ENCODE results near the gene PCDHGB3.

PCDHGB3 gene

DNA sequence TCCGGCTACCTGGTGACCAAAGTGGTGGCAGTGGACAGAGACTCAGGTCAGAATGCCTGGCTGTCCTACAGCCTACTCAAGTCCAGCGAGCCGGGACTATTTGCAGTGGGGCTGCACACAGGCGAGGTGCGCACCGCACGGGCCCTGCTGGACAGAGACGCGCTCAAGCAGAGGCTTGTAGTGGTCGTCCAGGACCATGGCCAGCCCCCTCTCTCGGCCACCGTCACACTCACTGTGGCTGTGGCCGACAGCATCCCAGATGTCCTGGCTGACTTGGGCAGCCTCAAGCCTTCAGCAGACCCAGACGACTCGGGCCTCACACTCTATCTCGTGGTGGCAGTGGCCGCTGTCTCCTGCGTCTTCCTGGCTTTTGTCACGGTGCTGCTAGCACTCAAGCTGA lies 13.1 kb upstream of the PCDHGB3 start:
- no peak for DNase-seq (ENCODE audit: low read depth in 1 of 2, low spot score in 1 of 2)
- no peak overlapping the region for H3K27ac ChIP-seq (replicated peaks)

DNA sequence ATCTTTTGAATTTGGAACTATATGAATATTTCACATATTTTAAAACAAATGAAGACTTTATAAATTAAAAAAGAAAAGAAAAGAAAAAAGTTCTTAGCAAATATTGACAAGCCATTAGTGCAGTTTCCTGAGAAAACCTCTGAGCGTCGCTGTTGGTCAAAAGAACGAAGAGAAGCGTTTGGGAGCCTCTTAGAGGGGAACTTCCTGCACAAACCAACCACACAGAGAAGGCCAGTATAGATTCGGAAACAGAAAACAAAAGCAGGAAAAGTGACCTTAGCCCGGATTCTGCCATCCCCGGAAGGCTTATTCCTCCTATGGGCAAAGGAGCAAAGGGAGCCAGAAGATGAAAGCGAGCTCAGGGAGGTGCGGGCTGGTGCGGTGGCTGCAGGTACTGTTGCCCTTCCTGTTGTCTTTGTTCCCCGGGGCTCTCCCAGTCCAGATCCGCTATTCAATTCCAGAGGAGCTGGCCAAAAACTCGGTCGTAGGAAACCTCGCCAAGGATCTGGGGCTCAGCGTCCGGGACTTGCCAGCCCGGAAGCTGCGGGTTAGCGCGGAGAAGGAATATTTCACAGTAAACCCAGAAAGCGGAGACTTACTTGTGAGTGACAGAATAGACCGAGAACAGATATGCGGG lies 10.1 kb upstream of the PCDHGB3 start, which contains the start of gene PCDHGB2:
TSS of gene PCDHGB2 (plus strand) at position 205 of the 637 bp plus-strand sequence. CDS start at position 347, 142 bp downstream.
- TF ChIP-seq, protein P1, sequence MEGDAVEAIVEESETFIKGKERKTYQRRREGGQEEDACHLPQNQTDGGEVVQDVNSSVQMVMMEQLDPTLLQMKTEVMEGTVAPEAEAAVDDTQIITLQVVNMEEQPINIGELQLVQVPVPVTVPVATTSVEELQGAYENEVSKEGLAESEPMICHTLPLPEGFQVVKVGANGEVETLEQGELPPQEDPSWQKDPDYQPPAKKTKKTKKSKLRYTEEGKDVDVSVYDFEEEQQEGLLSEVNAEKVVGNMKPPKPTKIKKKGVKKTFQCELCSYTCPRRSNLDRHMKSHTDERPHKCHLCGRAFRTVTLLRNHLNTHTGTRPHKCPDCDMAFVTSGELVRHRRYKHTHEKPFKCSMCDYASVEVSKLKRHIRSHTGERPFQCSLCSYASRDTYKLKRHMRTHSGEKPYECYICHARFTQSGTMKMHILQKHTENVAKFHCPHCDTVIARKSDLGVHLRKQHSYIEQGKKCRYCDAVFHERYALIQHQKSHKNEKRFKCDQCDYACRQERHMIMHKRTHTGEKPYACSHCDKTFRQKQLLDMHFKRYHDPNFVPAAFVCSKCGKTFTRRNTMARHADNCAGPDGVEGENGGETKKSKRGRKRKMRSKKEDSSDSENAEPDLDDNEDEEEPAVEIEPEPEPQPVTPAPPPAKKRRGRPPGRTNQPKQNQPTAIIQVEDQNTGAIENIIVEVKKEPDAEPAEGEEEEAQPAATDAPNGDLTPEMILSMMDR (IDR thresholded peaks at IDR 0.05; ENCODE audit: insufficient read depth, low read length): no peak
- TF ChIP-seq GABPA (IDR thresholded peaks at IDR 0.05; ENCODE audit: low read depth) (no peak), SPI1 (IDR thresholded peaks at IDR 0.05; ENCODE audit: borderline replicate concordance, low read depth) (no peak), POLR2AphosphoS5 (IDR thresholded peaks at IDR 0.05; ENCODE audit: low read depth) (no peak)
- TF ChIP-seq, protein P2, sequence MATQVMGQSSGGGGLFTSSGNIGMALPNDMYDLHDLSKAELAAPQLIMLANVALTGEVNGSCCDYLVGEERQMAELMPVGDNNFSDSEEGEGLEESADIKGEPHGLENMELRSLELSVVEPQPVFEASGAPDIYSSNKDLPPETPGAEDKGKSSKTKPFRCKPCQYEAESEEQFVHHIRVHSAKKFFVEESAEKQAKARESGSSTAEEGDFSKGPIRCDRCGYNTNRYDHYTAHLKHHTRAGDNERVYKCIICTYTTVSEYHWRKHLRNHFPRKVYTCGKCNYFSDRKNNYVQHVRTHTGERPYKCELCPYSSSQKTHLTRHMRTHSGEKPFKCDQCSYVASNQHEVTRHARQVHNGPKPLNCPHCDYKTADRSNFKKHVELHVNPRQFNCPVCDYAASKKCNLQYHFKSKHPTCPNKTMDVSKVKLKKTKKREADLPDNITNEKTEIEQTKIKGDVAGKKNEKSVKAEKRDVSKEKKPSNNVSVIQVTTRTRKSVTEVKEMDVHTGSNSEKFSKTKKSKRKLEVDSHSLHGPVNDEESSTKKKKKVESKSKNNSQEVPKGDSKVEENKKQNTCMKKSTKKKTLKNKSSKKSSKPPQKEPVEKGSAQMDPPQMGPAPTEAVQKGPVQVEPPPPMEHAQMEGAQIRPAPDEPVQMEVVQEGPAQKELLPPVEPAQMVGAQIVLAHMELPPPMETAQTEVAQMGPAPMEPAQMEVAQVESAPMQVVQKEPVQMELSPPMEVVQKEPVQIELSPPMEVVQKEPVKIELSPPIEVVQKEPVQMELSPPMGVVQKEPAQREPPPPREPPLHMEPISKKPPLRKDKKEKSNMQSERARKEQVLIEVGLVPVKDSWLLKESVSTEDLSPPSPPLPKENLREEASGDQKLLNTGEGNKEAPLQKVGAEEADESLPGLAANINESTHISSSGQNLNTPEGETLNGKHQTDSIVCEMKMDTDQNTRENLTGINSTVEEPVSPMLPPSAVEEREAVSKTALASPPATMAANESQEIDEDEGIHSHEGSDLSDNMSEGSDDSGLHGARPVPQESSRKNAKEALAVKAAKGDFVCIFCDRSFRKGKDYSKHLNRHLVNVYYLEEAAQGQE (IDR thresholded peaks at IDR 0.05; ENCODE audit: insufficient replicate concordance, low read depth): no peak
- Histone ChIP-seq H3K27ac (replicated peaks) (no peak within 1 kb of the TSS), H3K4me3 (replicated peaks; ENCODE audit: insufficient read depth, low read length) (no peak within 1 kb of the TSS), H3K27me3 (ENCODE audit: insufficient read depth, poor library complexity, severe bottlenecking) (no peaks in the 10 kb centered on the region)
- no peak for DNase-seq (ENCODE audit: low read depth in 1 of 2, low spot score in 1 of 2)

More for the DNA sequence above, 13.1 kb upstream of the PCDHGB3 start:
- Histone ChIP-seq H3K4me3 (replicated peaks; ENCODE audit: insufficient read depth, low read length) (no peak overlapping the region), H3K27me3 (ENCODE audit: insufficient read depth, poor library complexity, severe bottlenecking) (no peaks in the 10 kb centered on the region)
- TF ChIP-seq SPI1 (IDR thresholded peaks at IDR 0.05; ENCODE audit: borderline replicate concordance, low read depth): no peak
- TF ChIP-seq, protein P2 (IDR thresholded peaks at IDR 0.05; ENCODE audit: insufficient replicate concordance, low read depth): peak; percentile 55

DNA sequence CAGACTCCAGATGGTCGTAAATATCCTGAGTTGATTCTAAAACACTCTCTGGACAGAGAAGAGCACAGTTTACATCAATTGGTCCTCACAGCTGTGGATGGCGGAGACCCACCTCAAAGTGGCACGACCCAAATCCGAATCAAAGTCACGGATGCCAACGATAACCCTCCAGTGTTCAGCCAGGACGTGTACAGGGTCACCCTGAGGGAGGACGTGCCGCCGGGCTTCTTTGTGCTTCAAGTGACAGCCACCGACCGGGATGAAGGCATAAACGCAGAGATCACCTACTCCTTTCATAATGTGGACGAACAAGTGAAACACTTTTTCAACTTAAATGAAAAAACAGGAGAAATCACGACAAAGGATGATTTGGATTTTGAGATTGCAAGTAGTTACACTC lies 9.4 kb upstream of the PCDHGB3 start:
- TF ChIP-seq GABPA (IDR thresholded peaks at IDR 0.05; ENCODE audit: low read depth): no peak
- TF ChIP-seq SPI1 (IDR thresholded peaks at IDR 0.05; ENCODE audit: borderline replicate concordance, low read depth): no peak
- no peak for TF ChIP-seq POLR2AphosphoS5 (IDR thresholded peaks at IDR 0.05; ENCODE audit: low read depth)
- TF ChIP-seq, protein P2 (IDR thresholded peaks at IDR 0.05; ENCODE audit: insufficient replicate concordance, low read depth): no peak
- TF ChIP-seq, protein P1 (IDR thresholded peaks at IDR 0.05; ENCODE audit: insufficient read depth, low read length): no peak
- H3K27me3 ChIP-seq (ENCODE audit: insufficient read depth, poor library complexity, severe bottlenecking): no peaks in the 10 kb centered on the region
- no peak for DNase-seq (ENCODE audit: low read depth in 1 of 2, low spot score in 1 of 2)
- no peak overlapping the region for H3K4me3 ChIP-seq (replicated peaks; ENCODE audit: insufficient read depth, low read length)
- H3K27ac ChIP-seq (replicated peaks): no peak overlapping the region

Data from HL-60 (cell line).